ENCODE results near the gene CASTOR1.
A peak's percentile ranks its signal among the peaks of the same experiment; 100 is the strongest.

Gene CASTOR1

DNA sequence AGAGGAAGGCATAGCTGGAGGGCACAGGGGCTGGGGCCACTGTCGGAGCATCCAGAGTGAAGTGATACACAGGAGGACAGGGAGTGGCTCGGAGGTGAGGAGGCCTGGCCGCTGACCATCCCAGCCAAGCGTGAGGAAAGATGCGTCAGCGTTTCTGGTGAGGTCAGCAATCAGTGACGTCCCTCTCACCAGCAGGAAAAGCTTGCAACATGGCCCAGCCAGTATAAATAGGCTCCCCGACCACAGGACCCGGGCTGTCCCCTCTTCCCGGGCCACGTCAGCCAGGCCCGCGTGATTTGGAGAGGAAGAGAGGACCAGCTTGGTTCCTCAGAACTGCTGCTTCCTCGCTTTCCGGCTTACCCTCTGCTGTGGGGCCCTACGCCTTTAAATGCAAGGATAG lies 18.5 kb downstream of the CASTOR1 start:
- Histone ChIP-seq H3K27ac (ENCODE audit: low read depth, low read length) (no peak overlapping the region), H3K27me3 (ENCODE audit: control insufficient read depth, insufficient read depth, low read length) (no peaks in the 10 kb centered on the region), H3K36me3 (ENCODE audit: control insufficient read depth, insufficient read depth, low read length) (no peaks in the 10 kb centered on the region), H3K9me3 (ENCODE audit: control insufficient read depth, insufficient read depth, low read length) (no peaks in the 10 kb centered on the region), H3K9ac (ENCODE audit: low read depth, low read length) (no peak overlapping the region), H3K4me1 (ENCODE audit: control insufficient read depth, insufficient read depth, low read length) (no peaks in the 10 kb centered on the region), H3K4me3 (ENCODE audit: low read depth, low read length) (no peak overlapping the region)

DNA sequence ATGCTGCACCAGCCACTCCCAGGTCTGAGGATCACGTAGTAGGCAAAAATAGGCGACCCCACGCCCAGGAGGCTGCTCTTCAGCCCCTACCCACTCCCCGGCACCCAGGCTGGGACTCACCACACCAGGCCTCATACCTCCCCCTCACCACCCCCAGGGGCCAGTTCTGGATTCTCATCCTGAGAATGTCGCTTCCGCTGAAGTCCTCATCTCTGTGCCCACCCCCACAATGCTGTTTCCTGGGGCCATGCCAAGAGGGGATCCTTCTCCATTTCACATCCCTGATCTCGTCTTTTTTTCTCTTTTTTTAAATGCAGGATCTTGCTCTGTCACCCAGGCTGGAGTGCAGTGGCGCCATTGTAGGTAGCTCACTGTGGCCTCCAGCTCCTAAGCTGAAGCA lies 21.0 kb downstream of the CASTOR1 start:
- Histone ChIP-seq H3K4me3 (ENCODE audit: low read depth, low read length) (no peak overlapping the region), H3K9me3 (ENCODE audit: control insufficient read depth, insufficient read depth, low read length) (no peaks in the 10 kb centered on the region), H3K27ac (ENCODE audit: low read depth, low read length) (no peak overlapping the region), H3K36me3 (ENCODE audit: control insufficient read depth, insufficient read depth, low read length) (no peaks in the 10 kb centered on the region), H3K4me1 (ENCODE audit: control insufficient read depth, insufficient read depth, low read length) (no peaks in the 10 kb centered on the region), H3K9ac (ENCODE audit: low read depth, low read length) (no peak overlapping the region), H3K27me3 (ENCODE audit: control insufficient read depth, insufficient read depth, low read length) (no peaks in the 10 kb centered on the region; the same call in 1 of the 2 replicates)

DNA sequence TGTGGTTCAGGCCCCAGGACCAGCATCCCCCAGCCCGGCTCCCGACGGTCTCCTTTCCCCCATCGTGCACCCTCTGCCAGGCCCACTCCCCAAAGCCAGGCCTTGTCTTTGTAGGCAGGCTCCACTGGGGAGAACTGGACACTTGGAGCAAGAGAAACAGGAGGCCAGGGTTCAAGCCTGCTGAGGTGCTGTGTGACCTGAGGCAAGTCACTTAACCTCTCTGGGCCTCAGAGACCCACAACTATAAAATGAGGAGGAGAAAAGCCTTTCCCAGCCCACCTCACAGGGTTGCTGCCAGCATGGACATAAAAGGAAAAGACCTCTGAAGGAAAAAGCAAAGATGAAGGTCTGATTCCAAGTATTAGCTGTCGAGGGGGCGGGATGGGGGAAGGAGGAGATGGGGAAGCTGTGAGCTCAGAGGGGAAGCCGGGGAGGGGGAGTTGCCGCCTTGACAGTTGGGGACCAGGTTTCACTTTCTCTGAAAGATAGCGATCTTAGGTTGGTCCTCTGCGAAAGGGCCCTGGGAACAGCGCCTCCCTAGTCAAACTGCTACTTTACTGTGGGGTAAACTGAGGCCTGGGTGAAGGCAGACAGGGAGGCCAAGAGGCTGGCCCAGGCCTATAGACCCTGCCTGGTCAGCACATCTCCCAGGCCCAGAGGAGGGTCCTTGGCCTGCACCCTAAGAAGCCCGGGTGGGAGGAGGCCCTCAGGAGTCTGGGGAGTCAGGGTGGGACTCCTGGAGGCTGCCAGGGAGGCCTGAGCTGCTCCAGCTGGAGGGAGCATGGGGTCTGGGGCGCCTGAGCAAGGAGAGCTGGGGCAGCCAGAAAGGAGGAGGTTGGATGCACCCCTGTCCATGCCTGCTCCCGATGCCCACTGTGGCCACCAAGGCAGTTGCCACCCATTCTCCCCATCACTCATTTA lies 21.7 kb downstream of the CASTOR1 start:
- H3K9ac ChIP-seq (ENCODE audit: low read depth, low read length), result no peak overlapping the region
- no peaks in the 10 kb centered on the region for H3K4me1 ChIP-seq (ENCODE audit: control insufficient read depth, insufficient read depth, low read length)
- H3K27me3 ChIP-seq (ENCODE audit: control insufficient read depth, insufficient read depth, low read length), result no peaks in the 10 kb centered on the region; the same call in 1 of the 2 replicates
- H3K27ac ChIP-seq (ENCODE audit: low read depth, low read length), result no peak overlapping the region
- H3K36me3 ChIP-seq (ENCODE audit: control insufficient read depth, insufficient read depth, low read length), result no peaks in the 10 kb centered on the region
- H3K9me3 ChIP-seq (ENCODE audit: control insufficient read depth, insufficient read depth, low read length), result no peaks in the 10 kb centered on the region
- no peak overlapping the region for H3K4me3 ChIP-seq (ENCODE audit: low read depth, low read length)

DNA sequence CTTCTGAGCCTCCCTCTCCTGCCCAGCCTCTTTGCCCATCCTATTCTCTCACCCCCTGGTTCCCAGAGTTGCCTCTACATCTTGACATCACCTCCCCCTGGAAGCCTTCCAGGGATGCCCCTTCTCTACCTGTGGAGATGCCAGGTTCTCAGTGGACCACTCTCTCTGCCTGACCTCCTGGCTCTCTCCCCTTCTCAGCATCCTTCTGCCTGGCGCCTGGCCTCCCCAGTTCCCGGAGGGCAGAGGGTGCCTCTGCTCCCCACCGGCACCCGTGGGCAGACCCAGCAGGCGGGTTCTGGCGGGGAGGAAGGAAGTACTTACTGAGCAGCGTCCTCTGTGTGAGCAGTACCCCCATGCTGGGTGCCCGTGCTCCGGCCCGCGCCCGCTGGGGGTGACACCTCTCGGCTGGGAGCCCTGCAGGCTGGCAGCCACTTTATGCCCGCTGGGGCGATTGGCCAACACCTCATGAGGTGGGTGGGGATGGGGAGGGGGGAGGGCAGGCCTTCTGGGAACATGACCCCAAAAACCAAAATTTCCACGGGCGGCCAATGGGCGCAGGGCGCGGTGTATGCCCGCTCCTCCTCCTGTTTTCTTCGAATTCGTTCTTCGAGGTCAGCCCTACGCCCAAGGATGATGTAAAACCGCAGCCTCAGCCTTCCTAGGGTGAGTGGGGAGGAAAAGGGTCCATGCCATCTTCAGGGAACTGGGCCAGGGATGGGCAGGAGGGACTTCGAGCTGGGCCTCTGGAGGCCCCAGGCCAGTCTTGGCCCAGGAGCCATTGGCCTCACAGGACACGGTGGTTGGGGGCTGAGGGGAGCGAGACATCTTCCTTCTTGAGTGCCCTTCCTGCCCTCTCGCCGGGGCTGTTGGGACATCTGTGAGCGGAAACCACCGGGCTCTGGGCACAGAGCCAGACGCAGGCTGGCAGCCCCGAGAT lies 22.6 kb downstream of the CASTOR1 start, which contains the start of gene OSM:
Gene OSM (minus strand): TSS at position 407 of the 937 bp plus-strand sequence. CDS start 52 bp downstream, at position 355.
- Histone ChIP-seq H3K9ac (ENCODE audit: low read depth, low read length) (no peak within 1 kb of the TSS), H3K27me3 (ENCODE audit: control insufficient read depth, insufficient read depth, low read length) (no peaks in the 10 kb centered on the region; the same call in 1 of the 2 replicates), H3K4me3 (ENCODE audit: low read depth, low read length) (no peak within 1 kb of the TSS), H3K36me3 (ENCODE audit: control insufficient read depth, insufficient read depth, low read length) (no peaks in the 10 kb centered on the region), H3K27ac (ENCODE audit: low read depth, low read length) (no peak within 1 kb of the TSS), H3K9me3 (ENCODE audit: control insufficient read depth, insufficient read depth, low read length) (no peaks in the 10 kb centered on the region), H3K4me1 (ENCODE audit: control insufficient read depth, insufficient read depth, low read length) (no peaks in the 10 kb centered on the region)

DNA sequence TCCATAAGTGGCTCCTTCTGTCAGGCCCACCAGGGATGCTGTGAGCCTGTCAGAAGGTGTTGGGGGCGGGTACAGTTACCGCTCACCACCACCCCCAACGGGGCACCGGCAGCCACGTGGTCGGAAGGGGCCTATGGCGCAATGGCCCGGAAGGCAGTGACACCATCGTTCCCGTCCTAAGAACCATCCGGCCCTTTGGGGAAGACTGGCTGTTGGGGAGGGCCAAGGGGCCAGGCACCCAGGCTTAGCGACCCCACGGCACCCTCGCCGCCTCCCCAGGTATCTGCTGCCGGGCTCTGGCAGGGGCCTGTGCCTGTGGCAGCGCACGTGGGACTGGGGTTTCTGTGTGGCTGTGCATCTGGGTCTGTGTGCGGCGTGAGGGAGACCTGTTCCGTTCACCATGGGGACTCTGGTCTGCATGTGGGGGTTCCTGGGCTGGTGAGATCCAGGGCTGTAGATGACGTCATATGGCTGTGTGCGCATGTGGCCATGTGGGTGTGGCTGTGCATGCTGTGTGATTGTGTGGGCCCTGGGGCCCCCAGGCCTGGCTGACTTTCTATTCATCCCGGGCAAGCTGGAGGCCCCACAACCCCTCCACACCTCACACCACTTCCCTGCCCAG lies 23.4 kb downstream of the CASTOR1 start:
- no peaks in the 10 kb centered on the region for H3K4me1 ChIP-seq (ENCODE audit: control insufficient read depth, insufficient read depth, low read length)
- no peak overlapping the region for H3K27ac ChIP-seq (ENCODE audit: low read depth, low read length)
- no peak overlapping the region for H3K4me3 ChIP-seq (ENCODE audit: low read depth, low read length)
- no peak overlapping the region for H3K9ac ChIP-seq (ENCODE audit: low read depth, low read length)
- no peaks in the 10 kb centered on the region for H3K9me3 ChIP-seq (ENCODE audit: control insufficient read depth, insufficient read depth, low read length)
- no peaks in the 10 kb centered on the region for H3K36me3 ChIP-seq (ENCODE audit: control insufficient read depth, insufficient read depth, low read length)
- no peaks in the 10 kb centered on the region; the same call in 1 of the 2 replicates for H3K27me3 ChIP-seq (ENCODE audit: control insufficient read depth, insufficient read depth, low read length)

DNA sequence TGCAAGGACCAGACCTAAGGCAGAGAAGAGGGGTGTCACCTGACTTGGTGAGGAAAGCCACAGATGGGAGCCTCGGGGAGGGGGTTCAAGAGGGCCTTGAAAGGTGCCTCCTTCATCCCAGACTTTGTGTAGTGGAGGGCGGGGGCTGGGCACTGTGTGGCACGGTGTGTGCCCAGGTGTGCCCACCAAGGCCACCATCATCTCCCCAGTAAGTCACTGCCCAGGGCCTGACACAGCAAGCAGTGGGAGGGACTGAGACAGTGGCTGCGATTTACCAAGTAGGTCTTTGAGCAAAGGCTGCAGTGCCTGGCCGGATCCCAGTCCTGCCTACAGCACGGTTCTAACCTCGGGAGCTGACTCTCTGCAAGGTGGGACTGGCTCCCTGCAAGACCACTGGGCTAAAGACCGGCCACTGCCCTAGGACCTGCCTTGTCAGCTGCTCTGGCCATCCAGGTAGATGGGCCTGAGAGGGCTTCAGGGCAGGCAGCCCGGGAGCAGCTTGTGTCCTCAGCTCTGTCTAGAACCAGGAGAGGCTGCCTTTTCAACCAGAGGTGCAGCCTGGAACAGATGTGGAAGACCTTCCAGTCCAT lies 24.1 kb downstream of the CASTOR1 start:
- Histone ChIP-seq H3K27ac (ENCODE audit: low read depth, low read length) (no peak overlapping the region), H3K27me3 (ENCODE audit: control insufficient read depth, insufficient read depth, low read length) (no peaks in the 10 kb centered on the region; the same call in 1 of the 2 replicates), H3K4me3 (ENCODE audit: low read depth, low read length) (no peak overlapping the region), H3K9me3 (ENCODE audit: control insufficient read depth, insufficient read depth, low read length) (no peaks in the 10 kb centered on the region), H3K9ac (ENCODE audit: low read depth, low read length) (no peak overlapping the region), H3K4me1 (ENCODE audit: control insufficient read depth, insufficient read depth, low read length) (no peaks in the 10 kb centered on the region), H3K36me3 (ENCODE audit: control insufficient read depth, insufficient read depth, low read length) (no peaks in the 10 kb centered on the region)

DNA sequence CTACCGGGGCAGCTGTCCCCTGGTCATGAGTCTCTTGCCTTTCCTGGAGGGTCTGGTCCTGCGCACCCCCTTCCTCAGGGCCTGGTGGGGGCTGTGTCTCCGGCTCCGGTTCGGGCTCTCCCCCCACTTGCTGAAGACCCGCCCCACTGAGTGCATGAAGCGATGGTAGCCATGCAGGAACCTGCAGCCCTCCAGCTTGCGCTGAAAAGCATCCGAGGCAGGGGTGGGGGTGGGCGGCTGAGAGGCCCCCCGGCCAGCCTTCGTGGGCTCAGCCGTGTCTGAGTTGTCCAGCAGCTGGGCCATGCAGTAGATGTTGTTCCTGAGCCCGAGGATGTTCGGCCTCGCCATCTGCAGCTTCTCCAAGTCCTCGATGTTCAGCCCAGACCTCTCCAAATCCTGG lies 25.4 kb downstream of the CASTOR1 start:
- Histone ChIP-seq H3K36me3 (ENCODE audit: control insufficient read depth, insufficient read depth, low read length) (no peaks in the 10 kb centered on the region), H3K9me3 (ENCODE audit: control insufficient read depth, insufficient read depth, low read length) (no peaks in the 10 kb centered on the region), H3K9ac (ENCODE audit: low read depth, low read length) (no peak overlapping the region), H3K27me3 (ENCODE audit: control insufficient read depth, insufficient read depth, low read length) (no peaks in the 10 kb centered on the region; the same call in 1 of the 2 replicates), H3K27ac (ENCODE audit: low read depth, low read length) (no peak overlapping the region), H3K4me3 (ENCODE audit: low read depth, low read length) (no peak overlapping the region), H3K4me1 (ENCODE audit: control insufficient read depth, insufficient read depth, low read length) (no peaks in the 10 kb centered on the region)

DNA sequence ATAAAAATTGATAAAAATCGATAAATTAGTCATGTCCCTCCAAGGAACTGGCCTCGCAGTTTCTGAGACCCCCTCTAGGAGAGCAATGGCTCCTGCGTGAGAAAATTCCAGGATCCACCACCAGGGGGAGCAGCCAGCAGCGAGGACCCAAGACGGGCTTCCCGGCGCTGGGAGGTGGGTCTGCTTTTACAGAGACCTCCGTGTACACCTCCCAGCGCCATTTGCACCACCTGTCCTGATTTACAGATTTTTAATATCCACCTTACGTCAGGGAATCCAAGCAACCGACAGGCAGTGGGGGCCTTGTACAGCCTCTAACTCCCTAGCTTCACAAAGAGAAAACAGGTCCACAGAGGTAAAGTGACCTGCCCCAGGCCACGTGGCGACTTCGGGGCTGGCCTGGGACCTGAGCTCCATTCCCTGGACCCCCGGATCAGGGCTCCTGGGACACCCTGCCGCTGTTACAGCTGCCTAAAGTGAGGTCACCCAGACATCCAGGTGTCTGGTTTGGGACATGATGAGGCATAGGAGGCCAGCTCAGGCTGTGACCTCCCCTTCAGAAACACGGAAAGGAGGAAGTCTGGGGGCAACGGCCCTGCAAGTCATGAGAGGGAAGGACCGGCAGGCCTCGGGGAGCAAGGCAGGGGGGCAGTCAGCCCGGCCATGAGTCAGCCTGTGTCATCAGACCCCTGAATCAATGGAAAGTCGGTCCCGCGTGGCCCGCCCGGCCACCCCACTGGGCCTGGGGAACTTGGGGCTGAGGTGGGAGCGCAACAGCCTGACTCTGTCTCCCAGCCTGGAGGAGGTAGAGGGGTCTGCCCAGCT lies 26.2 kb downstream of the CASTOR1 start:
- Histone ChIP-seq H3K9me3 (ENCODE audit: control insufficient read depth, insufficient read depth, low read length) (no peaks in the 10 kb centered on the region), H3K27me3 (ENCODE audit: control insufficient read depth, insufficient read depth, low read length) (no peaks in the 10 kb centered on the region; the same call in 1 of the 2 replicates), H3K4me1 (ENCODE audit: control insufficient read depth, insufficient read depth, low read length) (no peaks in the 10 kb centered on the region), H3K27ac (ENCODE audit: low read depth, low read length) (peak overlapping the region; percentile 12), H3K36me3 (ENCODE audit: control insufficient read depth, insufficient read depth, low read length) (no peaks in the 10 kb centered on the region), H3K9ac (ENCODE audit: low read depth, low read length) (peak overlapping the region; percentile 45; the same call in 1 of the 2 replicates), H3K4me3 (ENCODE audit: low read depth, low read length) (no peak overlapping the region)

DNA sequence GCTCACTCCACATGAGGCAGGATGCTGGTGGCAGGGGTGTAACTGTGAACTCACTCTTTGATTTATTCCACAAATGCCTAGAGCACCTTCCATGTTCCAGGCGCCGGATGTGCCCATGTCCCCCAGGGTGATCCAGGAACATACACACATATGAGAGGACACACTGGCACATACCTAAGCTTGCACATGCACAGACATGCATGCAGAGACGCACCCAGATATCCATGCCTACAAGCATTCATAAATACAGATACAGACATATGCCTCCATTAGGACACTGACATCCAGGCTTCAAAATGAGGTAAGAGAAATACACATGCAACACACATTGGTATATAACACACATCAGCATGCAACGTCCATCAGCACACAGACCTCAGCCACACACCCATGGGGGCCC lies 27.2 kb downstream of the CASTOR1 start:
- Histone ChIP-seq H3K4me3 (ENCODE audit: low read depth, low read length) (no peak overlapping the region), H3K4me1 (ENCODE audit: control insufficient read depth, insufficient read depth, low read length) (no peaks in the 10 kb centered on the region), H3K9me3 (ENCODE audit: control insufficient read depth, insufficient read depth, low read length) (no peaks in the 10 kb centered on the region), H3K27me3 (ENCODE audit: control insufficient read depth, insufficient read depth, low read length) (no peaks in the 10 kb centered on the region; the same call in 1 of the 2 replicates), H3K36me3 (ENCODE audit: control insufficient read depth, insufficient read depth, low read length) (no peaks in the 10 kb centered on the region), H3K27ac (ENCODE audit: low read depth, low read length) (no peak overlapping the region), H3K9ac (ENCODE audit: low read depth, low read length) (no peak overlapping the region)

Data from HUES48 (cell line).